Measurements from ENCODE around the gene DLG1.
"Not testable (repeated sequence)": the region's sequence is repeated elsewhere in the genome, so short reads cannot be mapped to it uniquely, and the experiment has no call there.

DLG1 gene

GRCh38 chr3:197068077-197068476 lies 230.3 kb downstream of the DLG1 start:
- no peak for DNase-seq

DNA sequence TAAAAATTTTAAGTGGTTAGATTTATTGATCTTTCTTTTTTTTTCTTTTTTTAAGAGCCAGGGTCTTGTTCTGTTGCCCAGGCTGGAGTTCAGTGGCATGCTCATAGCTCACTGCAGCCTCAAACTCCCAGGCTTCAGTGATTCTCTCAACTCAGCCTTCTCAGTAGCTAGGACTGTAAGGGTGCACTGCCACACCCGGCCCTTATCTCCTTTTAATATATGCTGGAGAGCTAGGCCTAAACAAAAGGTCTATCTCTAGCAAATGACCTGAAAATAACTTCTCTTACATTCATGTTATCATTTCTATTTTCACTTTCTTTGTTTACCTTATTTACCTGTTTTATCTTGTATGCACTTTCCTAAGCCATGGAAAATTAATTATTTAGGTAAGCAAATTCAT lies 233.6 kb downstream of the DLG1 start:
- DNase-seq: no peak

- no peak for DNase-seq
These were observed 236.0 kb downstream of the DLG1 start for GRCh38 chr3:197062446-197062845.

GRCh38 chr3:197051637-197052036 lies 246.8 kb downstream of the DLG1 start:
- DNase-seq: not testable (repeated sequence)

DNA sequence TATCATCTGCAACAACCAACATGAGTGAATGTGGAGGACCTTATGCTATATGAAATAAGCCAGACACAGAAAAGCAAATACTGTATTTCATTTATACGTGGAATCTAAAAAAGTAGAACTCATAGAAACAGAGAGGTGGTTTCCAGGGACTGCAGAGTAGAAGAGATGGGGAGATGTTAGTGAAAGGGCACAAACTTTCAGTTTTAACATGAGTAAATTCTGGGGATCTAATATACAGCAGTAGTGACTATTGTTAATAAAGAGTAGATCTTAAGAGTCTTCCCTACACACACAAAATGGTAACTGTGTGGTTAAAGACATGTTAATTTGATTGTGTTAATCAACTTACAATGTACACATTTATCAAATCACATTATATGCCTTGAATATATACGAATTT lies 247.9 kb downstream of the DLG1 start:
- no peak for DNase-seq

DNA sequence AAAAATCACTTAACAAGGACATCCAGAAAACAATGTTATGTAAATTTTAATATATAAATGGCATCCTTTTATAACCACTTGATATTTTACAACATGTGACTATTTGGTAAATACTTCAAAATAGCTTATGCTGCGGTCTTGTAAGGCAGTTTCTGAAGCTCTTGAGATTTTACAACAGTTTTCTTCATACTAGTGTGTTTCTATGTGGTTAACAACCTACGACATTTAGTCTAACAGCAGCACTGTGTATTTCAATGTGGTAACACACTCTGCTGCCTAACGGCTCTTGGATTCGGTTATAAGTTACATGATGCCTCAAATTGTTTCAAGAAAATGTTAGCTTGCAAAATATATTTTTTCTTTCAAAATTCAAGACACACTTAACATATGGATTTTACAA lies 255.9 kb downstream of the DLG1 start:
- DNase-seq: no peak

DNA sequence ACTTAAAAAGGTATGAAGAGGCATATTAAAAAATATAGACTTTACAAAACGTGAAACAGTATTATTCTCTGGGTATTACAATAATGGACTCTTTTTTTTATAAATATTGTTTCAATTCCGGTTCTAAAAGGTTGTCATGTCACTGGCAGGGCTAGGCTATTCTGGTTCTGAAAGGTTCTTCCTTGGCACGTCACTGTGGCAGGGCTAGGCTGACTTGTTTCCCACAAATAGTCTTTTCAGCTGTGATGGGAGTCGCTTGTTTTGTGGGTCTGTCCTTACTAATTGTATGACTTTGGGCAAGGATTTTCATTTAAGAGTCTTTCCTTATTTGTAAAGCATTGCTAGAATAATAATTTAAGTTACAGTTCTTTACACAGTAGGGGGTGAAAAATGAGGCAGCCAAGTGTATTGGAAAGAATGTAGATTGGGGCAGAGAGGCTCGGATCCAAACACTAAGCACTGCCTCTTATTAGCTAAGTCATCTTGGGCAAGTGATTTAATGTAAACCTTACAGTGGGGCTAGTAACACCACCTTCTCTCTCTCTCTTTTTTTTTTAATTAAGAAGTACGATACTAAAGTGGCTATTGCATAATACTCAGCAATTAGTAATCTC lies 256.4 kb downstream of the DLG1 start:
- no peak for DNase-seq

- no peak for DNase-seq
These were observed 257.8 kb downstream of the DLG1 start for GRCh38 chr3:197040658-197041057.

- DNase-seq: no peak
These were observed 259.5 kb downstream of the DLG1 start for GRCh38 chr3:197038679-197039462.

DNA sequence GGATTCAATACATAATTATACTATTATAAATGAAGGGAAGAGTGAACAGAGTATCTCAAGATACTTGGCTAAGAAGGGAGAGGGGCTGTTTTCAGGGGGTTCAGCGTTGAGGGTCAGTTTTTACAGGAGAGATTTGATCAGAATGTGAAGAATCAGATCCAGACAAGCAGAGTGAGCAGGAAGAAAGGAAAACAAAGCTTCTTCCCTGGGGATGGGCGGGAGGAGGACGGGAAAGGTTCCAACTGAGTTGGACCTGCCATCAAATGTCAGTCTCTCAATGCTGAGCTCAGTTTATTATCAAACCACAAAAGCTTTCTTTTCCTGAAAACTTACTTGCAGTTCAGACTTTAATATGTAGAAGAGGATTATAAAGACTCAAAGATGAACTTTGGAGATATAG lies 262.8 kb downstream of the DLG1 start:
- no peak for DNase-seq

- not testable (repeated sequence) for DNase-seq
These were observed 263.6 kb downstream of the DLG1 start for GRCh38 chr3:197034778-197035177.

DNA sequence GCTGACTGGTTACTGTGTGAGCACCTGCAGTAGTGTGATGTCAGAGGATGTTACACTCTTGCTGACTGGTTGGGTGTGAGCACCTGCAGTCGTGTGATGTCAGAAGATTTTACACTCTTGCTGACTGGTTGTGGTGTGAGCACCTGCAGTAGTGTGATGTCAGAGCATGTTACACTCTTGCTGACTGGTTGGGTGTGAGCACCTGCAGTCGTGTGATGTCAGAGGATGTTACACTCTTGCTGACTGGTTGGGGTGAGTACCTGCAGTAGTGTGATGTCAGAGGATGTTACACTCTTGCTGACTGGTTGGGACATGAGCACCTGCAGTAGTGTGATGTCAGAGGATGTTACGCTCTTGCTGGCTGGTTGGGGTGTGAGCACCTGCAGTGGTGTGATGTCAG lies 264.6 kb downstream of the DLG1 start:
- DNase-seq: not testable (repeated sequence)

- DNase-seq: no peak
These were observed 266.8 kb downstream of the DLG1 start for GRCh38 chr3:197031315-197032285.

DNA sequence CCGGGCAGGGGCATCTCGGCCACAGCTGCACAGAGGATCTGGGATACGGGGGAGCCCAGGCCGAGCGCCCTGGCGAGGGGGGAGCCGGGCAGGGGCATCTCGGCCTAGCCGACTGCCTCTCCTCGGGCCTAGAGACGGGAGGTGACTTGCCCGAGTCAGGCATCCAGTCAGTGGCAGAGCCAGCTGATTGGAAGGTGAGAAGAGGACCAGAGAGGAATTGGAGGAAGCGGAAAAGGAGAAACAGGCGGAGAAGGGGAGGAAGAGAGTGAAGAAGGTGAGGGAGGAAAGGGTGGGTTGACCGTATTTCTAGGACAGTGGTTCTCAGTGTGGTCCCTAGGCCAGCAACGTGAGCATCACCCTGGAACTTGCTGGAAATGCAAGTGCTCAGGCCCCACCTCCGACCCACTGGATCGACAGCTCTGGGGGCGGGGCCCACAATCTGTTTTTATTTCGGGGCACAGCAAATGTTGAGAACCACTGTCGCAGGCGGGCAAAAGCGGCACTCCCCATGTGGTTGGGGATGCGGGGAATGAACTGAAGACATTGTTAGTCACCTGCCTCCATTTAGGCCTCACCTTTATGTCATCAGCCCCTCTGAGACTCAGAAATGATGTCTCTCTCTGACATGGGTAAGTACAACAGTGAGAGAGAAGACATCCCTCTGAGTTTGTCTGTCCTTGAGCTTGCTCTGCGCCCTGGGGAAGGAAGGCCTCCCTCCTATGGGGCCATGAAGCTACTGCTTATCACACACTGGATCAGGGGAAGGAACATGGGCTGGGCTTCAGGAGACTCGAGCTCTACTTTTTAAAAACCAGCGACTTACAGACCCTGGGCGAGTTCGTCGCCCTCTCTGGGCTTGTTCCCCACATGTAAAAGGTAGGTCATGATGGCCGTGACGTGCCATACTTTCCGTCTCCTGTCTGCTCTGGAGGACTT lies 267.8 kb downstream of the DLG1 start:
- no peak for DNase-seq

GRCh38 chr3:197029511-197030167 lies 268.8 kb downstream of the DLG1 start, which contains the start of gene MELTF:
MELTF (minus strand) TSS chr3:197029817; CDS start chr3:197029702, 115 bp downstream.
- peak; percentile 21 for DNase-seq

- DNase-seq: no peak
These were observed 269.5 kb downstream of the DLG1 start for GRCh38 chr3:197028728-197029510.

- DNase-seq: no peak
These were observed 270.3 kb downstream of the DLG1 start for GRCh38 chr3:197027896-197028727.

GRCh38 chr3:197027151-197027895 lies 271.1 kb downstream of the DLG1 start:
- DNase-seq: no peak

DNA sequence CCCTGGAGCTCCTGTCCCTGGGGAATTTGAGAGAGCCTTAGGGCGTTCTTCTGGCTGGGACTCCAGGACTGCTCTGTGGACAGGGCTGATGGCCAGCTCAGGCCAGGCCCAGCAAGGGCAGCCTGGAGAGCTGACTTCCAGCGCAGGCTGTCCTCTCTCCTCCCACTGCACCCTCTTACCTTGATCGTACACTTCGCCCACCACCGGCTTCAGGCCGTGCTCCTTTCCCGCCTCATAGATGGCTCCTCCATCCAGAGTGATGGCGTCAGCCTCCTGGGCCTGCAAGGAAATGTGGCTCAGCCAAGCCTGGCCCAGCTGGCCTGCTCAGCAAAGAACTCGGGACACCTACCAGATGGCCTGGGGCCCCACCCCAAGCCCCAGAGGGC lies 271.9 kb downstream of the DLG1 start:
- DNase-seq: no peak
